H1 (cell line): ENCODE results near the gene RIT2.

Experiments
- ATF2 ChIP-seq: IDR thresholded peaks from 2 replicates; pipeline ENCODE4 v1.6.1; 2012; ENCODE audit warnings: low read length, inconsistent platforms
- CEBPB ChIP-seq: IDR thresholded peaks from 2 replicates; pipeline ENCODE4 v1.6.1; 2012; ENCODE audit warnings: low read depth, low read length
- CHD1 ChIP-seq: IDR thresholded peaks from 2 replicates; pipeline ENCODE4 v1.6.1; 2012; ENCODE audit warnings: low read depth, low read length, improper control_type of control experiment
- CTCF ChIP-seq, 3 experiments: IDR thresholded peaks; 1 replicate in 2 of 3; 2 replicates in 1 of 3; pipeline versions ENCODE4 v1.5.1 to v1.6.1; 2011; ENCODE audit warnings: low read length in 3 of 3, mild to moderate bottlenecking in 3 of 3, inconsistent platforms in 2 of 3, low read depth in 1 of 3, moderate library complexity in 1 of 3; ENCODE audit not compliant: insufficient read depth in 1 of 3; ENCODE audit errors: control extremely low read depth in 1 of 3
- EP300 ChIP-seq, 2 experiments: IDR thresholded peaks; 1 replicate in 1 of 2; 2 replicates in 1 of 2; pipeline ENCODE4 v1.6.1; 2011 to 2012; ENCODE audit warnings: low read depth in 2 of 2, low read length in 2 of 2, mild to moderate bottlenecking in 2 of 2, borderline replicate concordance in 1 of 2, inconsistent platforms in 1 of 2, moderate library complexity in 1 of 2
- EZH2 ChIP-seq: fragments of 200-600 bp; sonication (generic); IDR thresholded peaks from 2 replicates; pipeline ENCODE4 v1.7.1; 2012; ENCODE audit warnings: low read depth, mild to moderate bottlenecking, moderate library complexity, low read length, inconsistent platforms; ENCODE audit not compliant: severe bottlenecking
- POLR2A ChIP-seq, 2 experiments: IDR thresholded peaks; 1 replicate in 1 of 2; 2 replicates in 1 of 2; pipeline ENCODE4 v1.6.1; 2011; ENCODE audit warnings: low read depth in 2 of 2, low read length in 2 of 2, mild to moderate bottlenecking in 2 of 2; ENCODE audit errors: control extremely low read depth in 1 of 2
- SUZ12 ChIP-seq: fragments of 200-600 bp; sonication (generic); IDR thresholded peaks from 2 replicates; pipeline ENCODE4 v1.6.1; 2012; ENCODE audit warnings: mild to moderate bottlenecking, inconsistent platforms, low read length, moderate library complexity, mixed read lengths
- TCF12 ChIP-seq: IDR thresholded peaks from 2 replicates; pipeline ENCODE4 v1.6.1; 2011; ENCODE audit warnings: low read depth, mild to moderate bottlenecking, low read length
- TEAD4 ChIP-seq: IDR thresholded peaks from 2 replicates; pipeline ENCODE4 v1.6.1; 2012; ENCODE audit warnings: low read depth, low read length, inconsistent platforms, mixed read lengths
- USF2 ChIP-seq: IDR thresholded peaks from 2 replicates; pipeline ENCODE4 v1.6.1; 2011; ENCODE audit warnings: low read length, improper control_type of control experiment
- YY1 ChIP-seq: IDR thresholded peaks from 2 replicates; pipeline ENCODE4 v1.6.1; 2011; ENCODE audit warnings: low read depth, mild to moderate bottlenecking, low read length

- TF ChIP-seq CTCF (IDR thresholded peaks at IDR 0.05; ENCODE audit: control extremely low read depth in 1 of 3, insufficient read depth in 1 of 3, low read depth in 1 of 3, low read length in 3 of 3) (no peak), TEAD4 (no peak), ATF2 (no peak), CHD1 (no peak), USF2 (no peak), TCF12 (no peak), EP300 (IDR thresholded peaks at IDR 0.05; ENCODE audit: borderline replicate concordance in 1 of 2, low read depth in 2 of 2, low read length in 2 of 2) (no peak), EZH2 (no peak), YY1 (no peak), SUZ12 (no peak), POLR2A (IDR thresholded peaks at IDR 0.05; ENCODE audit: control extremely low read depth in 1 of 2, low read depth in 2 of 2, low read length in 2 of 2) (no peak), CEBPB (no peak)
Measured at GRCh38 chr18:42773870-42774269, 341.6 kb downstream of the RIT2 start.
